SK-N-SH treated with all-trans-retinoic acid at 6 μM for 48 hours (cell line): ENCODE data around the gene RAI14.

Experiments used
- ATAC-seq: fragments of 200-7000 bp; cut with Tn5 transposase; 3 replicates; pipeline ENCODE4 v1.9.1; 2020; ENCODE audit warnings: mild to moderate bottlenecking, moderate library complexity
- ARNTL ChIP-seq: fragments of 450-650 bp; formaldehyde crosslinking; IDR thresholded peaks from 2 replicates; pipeline ENCODE4 v1.5.0; 2020; ENCODE audit warnings: low read depth, mild to moderate bottlenecking, moderate library complexity, borderline replicate concordance
- BACH2 ChIP-seq: fragments of 250-450 bp; sonication (Bioruptor Pico); IDR thresholded peaks from 2 replicates; pipeline ENCODE4 v1.9.0; 2021; ENCODE audit warnings: mild to moderate bottlenecking, borderline replicate concordance
- CSDC2 ChIP-seq: fragments of 250-450 bp; sonication (Bioruptor Pico); IDR thresholded peaks from 2 replicates; pipeline ENCODE4 v1.5.0; 2020; ENCODE audit warnings: mild to moderate bottlenecking, moderate library complexity
- ESRRG ChIP-seq: fragments of 250-450 bp; sonication (Bioruptor Pico); IDR thresholded peaks from 2 replicates; pipeline ENCODE4 v1.6.1; 2021; ENCODE audit warnings: mild to moderate bottlenecking
- GLIS3 ChIP-seq: fragments of 250-450 bp; sonication (Bioruptor Pico); IDR thresholded peaks from 2 replicates; pipeline ENCODE4 v1.5.0; 2020; ENCODE audit warnings: mild to moderate bottlenecking, moderate library complexity
- ISL1 ChIP-seq: fragments of 250-450 bp; sonication (Bioruptor Pico); IDR thresholded peaks from 2 replicates; pipeline ENCODE4 v2.1.2; 2022; ENCODE audit warnings: mild to moderate bottlenecking, moderate library complexity
- OSR1 ChIP-seq: fragments of 250-450 bp; sonication (Bioruptor Pico); IDR thresholded peaks from 2 replicates; pipeline ENCODE4 v1.8.0; 2022; ENCODE audit warnings: moderate library complexity, mild to moderate bottlenecking, inconsistent platforms
- PPARA ChIP-seq: fragments of 250-450 bp; sonication (Bioruptor Pico); IDR thresholded peaks from 2 replicates; pipeline ENCODE4 v1.5.0; 2020; ENCODE audit warnings: mild to moderate bottlenecking, borderline replicate concordance
- RARB ChIP-seq: fragments of 250-450 bp; sonication (Bioruptor Pico); IDR thresholded peaks from 2 replicates; pipeline ENCODE4 v1.8.0; 2021; ENCODE audit warnings: mild to moderate bottlenecking, moderate library complexity
- SNAI2 ChIP-seq: fragments of 250-450 bp; sonication (Bioruptor Pico); IDR thresholded peaks from 2 replicates; pipeline ENCODE4 v1.5.0; 2020; ENCODE audit warnings: mild to moderate bottlenecking, moderate library complexity
- TCF4 ChIP-seq: fragments of 250-450 bp; sonication (Bioruptor Pico); IDR thresholded peaks from 2 replicates; pipeline ENCODE4 v1.8.0; 2021; ENCODE audit warnings: mild to moderate bottlenecking, moderate library complexity, borderline replicate concordance
- ZC3H10 ChIP-seq: fragments of 250-450 bp; sonication (Bioruptor Pico); IDR thresholded peaks from 2 replicates; pipeline ENCODE4 v1.5.1; 2021; ENCODE audit warnings: mild to moderate bottlenecking, moderate library complexity
- ZFP30 ChIP-seq: fragments of 450-650 bp; formaldehyde crosslinking; IDR thresholded peaks from 2 replicates; pipeline ENCODE4 v1.5.0; 2022; ENCODE audit warnings: mild to moderate bottlenecking, moderate library complexity
- ZNF565 ChIP-seq: fragments of 450-650 bp; formaldehyde crosslinking; conservative IDR thresholded peaks from 2 replicates; pipeline ENCODE4 v1.5.0; 2020; ENCODE audit warnings: low read depth, mild to moderate bottlenecking, moderate library complexity
- ZNF70 ChIP-seq: fragments of 450-650 bp; formaldehyde crosslinking; IDR thresholded peaks from 2 replicates; pipeline ENCODE4 v1.5.0; 2020; ENCODE audit warnings: mild to moderate bottlenecking, moderate library complexity
- ZNF8 ChIP-seq: fragments of 450-650 bp; formaldehyde crosslinking; IDR thresholded peaks from 2 replicates; pipeline ENCODE4 v1.5.0; 2020; ENCODE audit warnings: mild to moderate bottlenecking, moderate library complexity
- TF ChIP-seq, protein P1 (sequence below): fragments of 250-450 bp; sonication (Bioruptor Pico); IDR thresholded peaks from 2 replicates; pipeline ENCODE4 v1.5.0; 2020; ENCODE audit warnings: mild to moderate bottlenecking, moderate library complexity
- TF ChIP-seq, protein P2 (sequence below): fragments of 250-450 bp; sonication (Bioruptor Pico); IDR thresholded peaks from 2 replicates; pipeline ENCODE4 v1.5.1; 2021; ENCODE audit warnings: mild to moderate bottlenecking, moderate library complexity
- TF ChIP-seq, protein P3 (sequence below): fragments of 250-450 bp; sonication (Bioruptor Pico); IDR thresholded peaks from 2 replicates; pipeline ENCODE4 v1.8.0; 2021; ENCODE audit warnings: low read depth, mild to moderate bottlenecking, moderate library complexity, borderline replicate concordance
- TF ChIP-seq, protein P4 (sequence below): fragments of 250-450 bp; sonication (Bioruptor Pico); IDR thresholded peaks from 2 replicates; pipeline ENCODE4 v1.5.1; 2020; ENCODE audit warnings: low read depth, mild to moderate bottlenecking, moderate library complexity
- TF ChIP-seq, protein P5 (sequence below): fragments of 250-450 bp; sonication (Bioruptor Pico); IDR thresholded peaks from 2 replicates; pipeline ENCODE4 v1.8.0; 2020; ENCODE audit warnings: mild to moderate bottlenecking, moderate library complexity, borderline replicate concordance

RAI14 gene

DNA sequence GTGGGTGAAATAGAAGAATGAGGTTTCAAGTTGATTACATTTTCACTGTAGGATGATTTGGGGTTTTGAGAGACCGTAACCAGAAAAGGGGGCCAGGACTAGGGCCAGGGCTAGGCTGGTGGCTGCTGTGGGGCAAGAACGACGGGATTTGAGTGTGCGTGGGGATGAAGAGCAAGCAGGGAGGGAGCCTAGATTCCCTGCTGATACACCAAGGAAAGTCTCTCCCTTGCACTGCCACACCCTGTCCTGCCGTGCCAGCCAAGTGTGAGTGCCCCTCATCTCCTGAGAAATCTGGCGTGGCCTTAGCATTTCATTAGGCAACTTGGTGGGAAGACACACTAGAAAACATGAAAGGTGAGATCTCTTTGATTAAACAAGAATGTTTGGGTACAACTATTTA is 42.6 kb downstream of the RAI14 start:
- no peak for ATAC-seq
- TF ChIP-seq, protein P1, sequence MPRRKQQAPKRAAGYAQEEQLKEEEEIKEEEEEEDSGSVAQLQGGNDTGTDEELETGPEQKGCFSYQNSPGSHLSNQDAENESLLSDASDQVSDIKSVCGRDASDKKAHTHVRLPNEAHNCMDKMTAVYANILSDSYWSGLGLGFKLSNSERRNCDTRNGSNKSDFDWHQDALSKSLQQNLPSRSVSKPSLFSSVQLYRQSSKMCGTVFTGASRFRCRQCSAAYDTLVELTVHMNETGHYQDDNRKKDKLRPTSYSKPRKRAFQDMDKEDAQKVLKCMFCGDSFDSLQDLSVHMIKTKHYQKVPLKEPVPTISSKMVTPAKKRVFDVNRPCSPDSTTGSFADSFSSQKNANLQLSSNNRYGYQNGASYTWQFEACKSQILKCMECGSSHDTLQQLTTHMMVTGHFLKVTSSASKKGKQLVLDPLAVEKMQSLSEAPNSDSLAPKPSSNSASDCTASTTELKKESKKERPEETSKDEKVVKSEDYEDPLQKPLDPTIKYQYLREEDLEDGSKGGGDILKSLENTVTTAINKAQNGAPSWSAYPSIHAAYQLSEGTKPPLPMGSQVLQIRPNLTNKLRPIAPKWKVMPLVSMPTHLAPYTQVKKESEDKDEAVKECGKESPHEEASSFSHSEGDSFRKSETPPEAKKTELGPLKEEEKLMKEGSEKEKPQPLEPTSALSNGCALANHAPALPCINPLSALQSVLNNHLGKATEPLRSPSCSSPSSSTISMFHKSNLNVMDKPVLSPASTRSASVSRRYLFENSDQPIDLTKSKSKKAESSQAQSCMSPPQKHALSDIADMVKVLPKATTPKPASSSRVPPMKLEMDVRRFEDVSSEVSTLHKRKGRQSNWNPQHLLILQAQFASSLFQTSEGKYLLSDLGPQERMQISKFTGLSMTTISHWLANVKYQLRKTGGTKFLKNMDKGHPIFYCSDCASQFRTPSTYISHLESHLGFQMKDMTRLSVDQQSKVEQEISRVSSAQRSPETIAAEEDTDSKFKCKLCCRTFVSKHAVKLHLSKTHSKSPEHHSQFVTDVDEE (CRISPR knock-in tag) = no peak
- TF ChIP-seq, all 23 proteins: peak for 0

DNA sequence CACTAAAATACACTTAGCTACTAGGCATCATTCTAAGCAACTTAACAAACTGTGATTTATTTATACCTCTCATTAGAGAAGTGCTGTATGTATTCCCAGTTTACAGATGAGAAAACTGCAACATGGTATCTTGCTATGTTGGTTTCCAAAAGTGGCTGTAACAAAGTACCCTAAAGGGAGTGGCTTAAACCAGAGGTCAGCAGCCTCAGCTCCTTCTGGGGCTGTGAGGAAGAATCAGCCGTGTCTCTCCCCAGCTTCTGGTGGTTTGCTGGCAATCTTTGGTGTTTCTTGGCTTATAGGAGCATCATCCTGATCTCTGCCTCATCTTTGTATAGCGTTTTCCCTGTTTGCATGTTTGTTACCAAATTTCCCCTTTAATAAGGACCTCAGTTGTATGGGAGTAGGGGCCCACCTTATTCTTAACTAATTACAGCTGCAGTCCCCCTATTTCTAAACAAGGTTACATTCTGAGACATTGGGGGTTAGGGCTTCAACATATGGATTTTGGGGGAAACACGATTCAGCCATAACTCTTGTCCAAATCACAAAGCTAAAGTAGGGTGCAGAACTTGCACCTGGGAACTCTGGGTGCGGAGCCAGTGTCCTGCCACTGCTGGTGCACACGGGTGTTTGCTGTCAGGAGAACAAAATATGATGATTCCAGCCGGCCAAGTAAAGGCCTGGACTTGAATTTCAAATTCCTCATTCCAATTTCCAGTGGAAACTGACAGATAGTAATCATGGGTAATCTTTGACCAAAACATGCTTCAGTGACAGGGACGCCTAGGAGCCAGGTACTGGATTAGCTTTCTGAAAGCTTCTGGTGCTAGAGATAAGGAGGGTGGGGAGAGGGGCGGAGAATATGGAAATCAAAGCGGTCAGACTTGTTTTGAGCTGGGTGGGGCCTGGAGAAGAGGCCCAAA is 43.3 kb downstream of the RAI14 start:
- ATAC-seq = no peak
- TF ChIP-seq OSR1 (CRISPR knock-in tag) (no peak), BACH2 (no peak), ZNF70 (CRISPR knock-in tag) (no peak), CSDC2 (CRISPR knock-in tag) (no peak), ISL1 (no peak), ARNTL (CRISPR knock-in tag) (no peak), ZC3H10 (CRISPR knock-in tag) (no peak), SNAI2 (no peak), PPARA (CRISPR knock-in tag) (no peak), ZNF8 (CRISPR knock-in tag) (no peak), GLIS3 (CRISPR knock-in tag) (no peak), ZNF565 (no peak), ESRRG (CRISPR knock-in tag) (no peak), ZFP30 (no peak), RARB (CRISPR knock-in tag) (no peak)
- TF ChIP-seq, protein P1 (CRISPR knock-in tag) = no peak
- TF ChIP-seq, protein P2, sequence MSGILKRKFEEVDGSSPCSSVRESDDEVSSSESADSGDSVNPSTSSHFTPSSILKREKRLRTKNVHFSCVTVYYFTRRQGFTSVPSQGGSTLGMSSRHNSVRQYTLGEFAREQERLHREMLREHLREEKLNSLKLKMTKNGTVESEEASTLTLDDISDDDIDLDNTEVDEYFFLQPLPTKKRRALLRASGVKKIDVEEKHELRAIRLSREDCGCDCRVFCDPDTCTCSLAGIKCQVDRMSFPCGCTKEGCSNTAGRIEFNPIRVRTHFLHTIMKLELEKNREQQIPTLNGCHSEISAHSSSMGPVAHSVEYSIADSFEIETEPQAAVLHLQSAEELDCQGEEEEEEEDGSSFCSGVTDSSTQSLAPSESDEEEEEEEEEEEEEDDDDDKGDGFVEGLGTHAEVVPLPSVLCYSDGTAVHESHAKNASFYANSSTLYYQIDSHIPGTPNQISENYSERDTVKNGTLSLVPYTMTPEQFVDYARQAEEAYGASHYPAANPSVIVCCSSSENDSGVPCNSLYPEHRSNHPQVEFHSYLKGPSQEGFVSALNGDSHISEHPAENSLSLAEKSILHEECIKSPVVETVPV (CRISPR knock-in tag) = no peak
- TF ChIP-seq, protein P3, sequence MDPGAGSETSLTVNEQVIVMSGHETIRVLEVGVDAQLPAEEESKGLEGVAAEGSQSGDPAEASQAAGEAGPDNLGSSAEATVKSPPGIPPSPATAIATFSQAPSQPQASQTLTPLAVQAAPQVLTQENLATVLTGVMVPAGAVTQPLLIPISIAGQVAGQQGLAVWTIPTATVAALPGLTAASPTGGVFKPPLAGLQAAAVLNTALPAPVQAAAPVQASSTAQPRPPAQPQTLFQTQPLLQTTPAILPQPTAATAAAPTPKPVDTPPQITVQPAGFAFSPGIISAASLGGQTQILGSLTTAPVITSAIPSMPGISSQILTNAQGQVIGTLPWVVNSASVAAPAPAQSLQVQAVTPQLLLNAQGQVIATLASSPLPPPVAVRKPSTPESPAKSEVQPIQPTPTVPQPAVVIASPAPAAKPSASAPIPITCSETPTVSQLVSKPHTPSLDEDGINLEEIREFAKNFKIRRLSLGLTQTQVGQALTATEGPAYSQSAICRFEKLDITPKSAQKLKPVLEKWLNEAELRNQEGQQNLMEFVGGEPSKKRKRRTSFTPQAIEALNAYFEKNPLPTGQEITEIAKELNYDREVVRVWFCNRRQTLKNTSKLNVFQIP (CRISPR knock-in tag) = no peak

DNA sequence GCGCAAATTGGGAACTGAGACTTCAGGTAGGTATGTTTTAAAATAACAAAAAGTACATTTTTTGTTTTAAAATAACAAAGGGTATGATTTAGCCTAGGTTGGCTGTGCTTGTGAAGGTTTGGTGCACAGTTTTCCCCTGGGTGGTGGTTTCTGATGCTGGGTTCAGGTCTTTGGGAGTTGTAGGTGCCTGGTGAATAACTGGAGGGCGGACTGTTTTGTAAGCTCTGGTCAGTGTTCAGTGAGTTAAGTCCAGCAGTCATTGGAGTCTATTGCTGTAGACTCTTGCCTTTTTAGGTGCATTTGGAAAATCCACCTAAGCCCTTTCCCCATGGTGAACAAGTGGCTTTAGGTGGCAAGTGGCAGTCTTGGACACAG is 43.9 kb downstream of the RAI14 start:
- ATAC-seq = no peak
- TF ChIP-seq TCF4 (CRISPR knock-in tag) (no peak), GLIS3 (CRISPR knock-in tag) (no peak), CSDC2 (CRISPR knock-in tag) (no peak), SNAI2 (no peak), ZNF8 (CRISPR knock-in tag) (no peak), RARB (CRISPR knock-in tag) (no peak), ZNF70 (CRISPR knock-in tag) (no peak), ESRRG (CRISPR knock-in tag) (no peak)
- TF ChIP-seq, protein P3 (CRISPR knock-in tag) = no peak
- TF ChIP-seq, protein P4, sequence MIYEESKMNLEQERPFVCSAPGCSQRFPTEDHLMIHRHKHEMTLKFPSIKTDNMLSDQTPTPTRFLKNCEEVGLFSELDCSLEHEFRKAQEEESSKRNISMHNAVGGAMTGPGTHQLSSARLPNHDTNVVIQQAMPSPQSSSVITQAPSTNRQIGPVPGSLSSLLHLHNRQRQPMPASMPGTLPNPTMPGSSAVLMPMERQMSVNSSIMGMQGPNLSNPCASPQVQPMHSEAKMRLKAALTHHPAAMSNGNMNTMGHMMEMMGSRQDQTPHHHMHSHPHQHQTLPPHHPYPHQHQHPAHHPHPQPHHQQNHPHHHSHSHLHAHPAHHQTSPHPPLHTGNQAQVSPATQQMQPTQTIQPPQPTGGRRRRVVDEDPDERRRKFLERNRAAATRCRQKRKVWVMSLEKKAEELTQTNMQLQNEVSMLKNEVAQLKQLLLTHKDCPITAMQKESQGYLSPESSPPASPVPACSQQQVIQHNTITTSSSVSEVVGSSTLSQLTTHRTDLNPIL (CRISPR knock-in tag) = no peak
- TF ChIP-seq, protein P5, sequence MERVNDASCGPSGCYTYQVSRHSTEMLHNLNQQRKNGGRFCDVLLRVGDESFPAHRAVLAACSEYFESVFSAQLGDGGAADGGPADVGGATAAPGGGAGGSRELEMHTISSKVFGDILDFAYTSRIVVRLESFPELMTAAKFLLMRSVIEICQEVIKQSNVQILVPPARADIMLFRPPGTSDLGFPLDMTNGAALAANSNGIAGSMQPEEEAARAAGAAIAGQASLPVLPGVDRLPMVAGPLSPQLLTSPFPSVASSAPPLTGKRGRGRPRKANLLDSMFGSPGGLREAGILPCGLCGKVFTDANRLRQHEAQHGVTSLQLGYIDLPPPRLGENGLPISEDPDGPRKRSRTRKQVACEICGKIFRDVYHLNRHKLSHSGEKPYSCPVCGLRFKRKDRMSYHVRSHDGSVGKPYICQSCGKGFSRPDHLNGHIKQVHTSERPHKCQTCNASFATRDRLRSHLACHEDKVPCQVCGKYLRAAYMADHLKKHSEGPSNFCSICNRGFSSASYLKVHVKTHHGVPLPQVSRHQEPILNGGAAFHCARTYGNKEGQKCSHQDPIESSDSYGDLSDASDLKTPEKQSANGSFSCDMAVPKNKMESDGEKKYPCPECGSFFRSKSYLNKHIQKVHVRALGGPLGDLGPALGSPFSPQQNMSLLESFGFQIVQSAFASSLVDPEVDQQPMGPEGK (CRISPR knock-in tag) = no peak
